ENCODE measurements around the gene TTC16. TPM values are rescaled to one million over a fixed set of nuclear protein-coding genes. Genes with fewer than 3 reads are reported as not detected.

TTC16 gene
- total RNA-seq, 4 donors from 2014 or later, result 0.16 to 0.21 TPM; not detected in 2

DNA sequence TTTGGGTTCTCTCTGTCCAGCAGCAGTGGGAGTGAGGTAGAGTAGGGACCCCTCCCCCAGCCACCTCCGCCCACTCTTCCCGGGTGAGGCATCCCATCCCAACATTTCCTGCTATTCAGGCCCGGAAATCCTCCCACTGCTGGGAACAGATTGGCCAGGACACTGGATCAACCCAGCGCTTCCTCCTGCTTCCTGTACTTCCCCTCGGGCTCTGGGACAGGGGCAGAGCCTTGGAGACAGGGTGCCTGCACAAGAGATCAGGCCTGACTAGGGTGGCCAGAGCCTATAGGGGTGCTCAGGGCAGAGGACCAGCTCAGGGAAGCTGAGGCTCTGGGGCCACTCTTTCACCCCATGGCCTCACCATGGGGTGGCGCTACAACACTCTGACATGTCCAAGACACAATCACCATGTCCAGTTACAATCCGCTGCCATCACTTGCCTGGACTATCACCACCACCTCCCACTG, 48.1 kb downstream of the TTC16 start:
- 54% methylated on average over 7 of the region's 7 CpGs for WGBS
- TF ChIP-seq, protein P1, sequence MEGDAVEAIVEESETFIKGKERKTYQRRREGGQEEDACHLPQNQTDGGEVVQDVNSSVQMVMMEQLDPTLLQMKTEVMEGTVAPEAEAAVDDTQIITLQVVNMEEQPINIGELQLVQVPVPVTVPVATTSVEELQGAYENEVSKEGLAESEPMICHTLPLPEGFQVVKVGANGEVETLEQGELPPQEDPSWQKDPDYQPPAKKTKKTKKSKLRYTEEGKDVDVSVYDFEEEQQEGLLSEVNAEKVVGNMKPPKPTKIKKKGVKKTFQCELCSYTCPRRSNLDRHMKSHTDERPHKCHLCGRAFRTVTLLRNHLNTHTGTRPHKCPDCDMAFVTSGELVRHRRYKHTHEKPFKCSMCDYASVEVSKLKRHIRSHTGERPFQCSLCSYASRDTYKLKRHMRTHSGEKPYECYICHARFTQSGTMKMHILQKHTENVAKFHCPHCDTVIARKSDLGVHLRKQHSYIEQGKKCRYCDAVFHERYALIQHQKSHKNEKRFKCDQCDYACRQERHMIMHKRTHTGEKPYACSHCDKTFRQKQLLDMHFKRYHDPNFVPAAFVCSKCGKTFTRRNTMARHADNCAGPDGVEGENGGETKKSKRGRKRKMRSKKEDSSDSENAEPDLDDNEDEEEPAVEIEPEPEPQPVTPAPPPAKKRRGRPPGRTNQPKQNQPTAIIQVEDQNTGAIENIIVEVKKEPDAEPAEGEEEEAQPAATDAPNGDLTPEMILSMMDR (IDR thresholded peaks at IDR 0.05), result peak in 1 of 2 donors; percentile 22
- TF ChIP-seq POLR2A (IDR thresholded peaks at IDR 0.05) (no peak), POLR2AphosphoS5 (IDR thresholded peaks at IDR 0.05) (peak in 2 of 3 donors; percentile 34 to 64), EP300 (IDR thresholded peaks at IDR 0.05) (no peak)
- H3K27ac ChIP-seq, result peak overlapping the region; percentile 66
- no peaks in the 10 kb centered on the region for H3K9me3 ChIP-seq
- H3K4me1 ChIP-seq, result peaks cover 37% of the 10 kb centered on the region
- DNase-seq (ENCODE audit: low spot score in 2 of 2), result no peak
- no peak overlapping the region for H3K4me3 ChIP-seq
- H3K36me3 ChIP-seq, result no peaks in the 10 kb centered on the region
- H3K27me3 ChIP-seq, result no peaks in the 10 kb centered on the region

DNA sequence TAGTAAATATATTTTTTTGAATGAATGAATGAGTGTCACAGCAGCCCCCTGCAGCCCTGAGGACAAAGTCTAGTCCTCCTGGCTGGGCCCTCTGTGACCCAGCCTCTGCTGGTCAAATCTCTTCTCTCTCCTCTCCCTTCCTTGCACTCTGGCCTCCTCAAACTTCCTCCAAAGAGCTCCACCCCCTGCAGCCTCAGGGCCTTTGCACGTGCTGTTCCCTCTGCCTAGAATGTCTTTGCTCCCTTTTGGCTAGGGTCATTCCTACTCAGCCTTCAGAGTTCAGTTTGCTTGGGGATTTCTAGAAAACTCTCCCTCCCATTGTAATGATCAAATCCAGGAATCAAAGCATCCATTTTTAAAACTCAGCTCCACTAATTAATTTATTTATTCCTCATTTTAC, 49.5 kb downstream of the TTC16 start:
- 64% methylated on average over 1 of the region's 1 CpG for WGBS
- TF ChIP-seq POLR2AphosphoS5 (IDR thresholded peaks at IDR 0.05), result no peak
- no peak for TF ChIP-seq POLR2A (IDR thresholded peaks at IDR 0.05)
- TF ChIP-seq EP300 (IDR thresholded peaks at IDR 0.05), result no peak
- TF ChIP-seq, protein P1 (IDR thresholded peaks at IDR 0.05), result no peak
- no peaks in the 10 kb centered on the region for H3K36me3 ChIP-seq
- H3K9me3 ChIP-seq, result no peaks in the 10 kb centered on the region
- DNase-seq (ENCODE audit: low spot score in 2 of 2), result no peak
- H3K27me3 ChIP-seq, result no peaks in the 10 kb centered on the region
- no peak overlapping the region for H3K4me3 ChIP-seq
- peak overlapping the region; percentile 15 for H3K27ac ChIP-seq
- peaks cover 48% of the 10 kb centered on the region for H3K4me1 ChIP-seq

DNA sequence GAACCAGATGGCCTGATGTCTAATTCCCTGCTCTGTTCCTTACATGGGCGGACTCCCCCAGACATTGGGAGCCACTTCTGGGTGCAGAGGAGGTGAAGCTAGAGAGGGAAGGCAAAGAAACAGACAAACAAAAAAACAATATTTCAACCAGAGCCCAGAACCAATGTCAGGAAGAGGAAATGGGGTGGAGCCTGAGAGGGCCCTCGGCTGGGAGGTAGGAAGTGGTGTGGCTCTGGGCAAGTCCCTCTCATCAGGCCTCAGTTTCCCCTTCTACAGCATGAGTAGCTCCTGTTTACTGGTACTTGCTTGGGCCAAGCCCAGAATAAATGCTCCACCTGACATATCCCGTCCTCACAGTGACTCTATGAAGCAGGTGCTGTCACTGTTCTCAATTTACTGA, 51.5 kb downstream of the TTC16 start:
- peak overlapping the region; percentile 69 for H3K27ac ChIP-seq
- DNase-seq (ENCODE audit: low spot score in 2 of 2), result no peak
- peak overlapping the region; percentile 16 for H3K4me3 ChIP-seq
- H3K36me3 ChIP-seq, result no peaks in the 10 kb centered on the region
- peaks cover 51% of the 10 kb centered on the region for H3K4me1 ChIP-seq
- 60% methylated on average over 3 of the region's 3 CpGs for WGBS
- no peaks in the 10 kb centered on the region for H3K9me3 ChIP-seq
- H3K27me3 ChIP-seq, result no peaks in the 10 kb centered on the region
- TF ChIP-seq POLR2AphosphoS5 (IDR thresholded peaks at IDR 0.05), result no peak
- TF ChIP-seq, protein P1 (IDR thresholded peaks at IDR 0.05), result no peak
- no peak for TF ChIP-seq EP300 (IDR thresholded peaks at IDR 0.05)
- no peak for TF ChIP-seq POLR2A (IDR thresholded peaks at IDR 0.05)

DNA sequence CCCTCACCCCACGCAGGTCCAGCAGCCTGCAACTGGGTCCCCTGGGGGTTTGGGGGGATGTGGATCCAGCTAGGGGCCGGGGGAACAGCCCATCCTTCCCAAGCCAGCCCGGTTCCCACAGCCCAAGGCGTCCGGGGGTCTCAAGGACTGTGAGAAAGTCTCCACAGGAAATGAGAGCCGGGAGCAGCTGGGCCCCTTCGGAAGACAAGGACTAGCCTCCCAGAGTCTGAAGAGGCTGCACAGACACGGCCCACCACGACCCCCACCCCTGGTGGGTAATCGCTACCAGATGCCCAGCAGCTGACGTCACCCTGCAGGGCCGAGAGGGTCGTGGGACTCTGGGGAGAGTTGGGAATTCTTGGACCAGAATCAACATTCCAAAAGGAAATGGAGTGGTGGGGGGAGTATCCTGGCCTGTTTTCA, 52.0 kb downstream of the TTC16 start:
- H3K4me3 ChIP-seq, result peak overlapping the region; percentile 16
- 59% methylated on average over 8 of the region's 13 CpGs for WGBS

DNA sequence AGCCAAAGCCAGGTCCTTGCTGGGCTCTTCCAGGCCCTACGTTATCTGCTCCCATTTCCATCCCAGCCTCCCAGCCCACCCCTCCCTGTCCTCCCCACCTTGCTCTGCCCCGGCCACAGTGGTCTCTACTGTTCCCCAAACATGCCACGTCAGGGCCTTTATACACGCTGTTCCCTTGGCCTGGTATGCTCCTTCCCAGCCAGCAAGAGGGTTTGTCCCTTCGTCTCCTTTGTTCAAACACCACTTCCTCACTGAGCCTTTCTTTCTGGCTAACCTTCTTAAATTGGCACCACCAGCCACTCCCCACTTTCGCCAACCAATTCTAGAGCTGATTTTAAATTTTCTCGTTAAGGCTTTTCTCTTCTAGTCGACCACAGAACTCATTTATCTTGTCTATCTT, 52.8 kb downstream of the TTC16 start:
- WGBS, result 66% methylated on average over 8 of the region's 8 CpGs
- no peak overlapping the region for H3K4me3 ChIP-seq
- no peaks in the 10 kb centered on the region for H3K27me3 ChIP-seq
- H3K9me3 ChIP-seq, result no peaks in the 10 kb centered on the region
- DNase-seq (ENCODE audit: low spot score in 2 of 2), result no peak
- H3K4me1 ChIP-seq, result peaks cover 46% of the 10 kb centered on the region
- H3K27ac ChIP-seq, result peak overlapping the region; percentile 69
- TF ChIP-seq, protein P1 (IDR thresholded peaks at IDR 0.05), result no peak
- TF ChIP-seq EP300 (IDR thresholded peaks at IDR 0.05) (no peak), POLR2A (IDR thresholded peaks at IDR 0.05) (no peak), POLR2AphosphoS5 (IDR thresholded peaks at IDR 0.05) (no peak)
- no peaks in the 10 kb centered on the region for H3K36me3 ChIP-seq

More for the DNA sequence above, 52.0 kb downstream of the TTC16 start:
- H3K27ac ChIP-seq, result peak overlapping the region; percentile 69
- no peaks in the 10 kb centered on the region for H3K9me3 ChIP-seq
- no peak for DNase-seq (ENCODE audit: low spot score in 2 of 2)
- H3K27me3 ChIP-seq, result no peaks in the 10 kb centered on the region
- peaks cover 51% of the 10 kb centered on the region for H3K4me1 ChIP-seq
- TF ChIP-seq, protein P1 (IDR thresholded peaks at IDR 0.05), result no peak
- TF ChIP-seq POLR2A (IDR thresholded peaks at IDR 0.05), result no peak
- TF ChIP-seq EP300 (IDR thresholded peaks at IDR 0.05), result no peak
- no peak for TF ChIP-seq POLR2AphosphoS5 (IDR thresholded peaks at IDR 0.05)
- H3K36me3 ChIP-seq, result no peaks in the 10 kb centered on the region

Data from suprapubic skin (tissue), 4 donors.